ENCODE measurements around the gene C5orf63. TPM values are rescaled to one million over a fixed set of nuclear protein-coding genes. Genes with fewer than 3 reads are reported as not detected.
A peak's percentile ranks its signal among the peaks of the same experiment; 100 is the strongest.

C5orf63 gene
- total and polyA plus RNA-seq, 12 donors: 5.4 to 18.3 (median 12.2) TPM

GRCh38 chr5:127028822-127029457 lies 44.4 kb downstream of the C5orf63 start:
- peak overlapping the region in 9 of 10 donors; percentile 52 to 94 (median 82) for H3K4me3 ChIP-seq
- WGBS, 2 donors: 43 to 55% methylated on average over 12 of the region's 12 CpGs
- intact Hi-C loops (cut with DNase I): loop anchor here in 7 of 10 donors (5.0 to 10.0 kb wide), 6 partner anchors 54 to 114 kb away; no protein-coding TSS in a partner anchor
- no peak for TF ChIP-seq CTCF (IDR thresholded peaks at IDR 0.05)
- H3K27ac ChIP-seq: peak overlapping the region in 5 of 10 donors; percentile 92 to 94 (median 93)
- H3K27me3 ChIP-seq: peaks cover 0 to 14% (median 0%) of the 10 kb centered on the region in 7 donors
- DNase-seq: no peak
- no peaks in the 10 kb centered on the region for H3K9me3 ChIP-seq
- peaks cover 5 to 65% (median 44%) of the 10 kb centered on the region in 9 donors for H3K4me1 ChIP-seq
- peak in 1 of 8 donors; percentile 23 for ATAC-seq
- H3K36me3 ChIP-seq: no peaks in the 10 kb centered on the region

- Histone ChIP-seq H3K27ac (peak overlapping the region in 4 of 10 donors; percentile 28 to 68 (median 50)), H3K4me3 (no peak overlapping the region), H3K9me3 (no peaks in the 10 kb centered on the region), H3K4me1 (peaks cover 5 to 67% (median 47%) of the 10 kb centered on the region in 9 donors), H3K27me3 (peaks cover 0 to 14% (median 0%) of the 10 kb centered on the region in 7 donors), H3K36me3 (no peaks in the 10 kb centered on the region)
- DNase-seq (no peak), ATAC-seq (no peak)
- no peak for TF ChIP-seq CTCF (IDR thresholded peaks at IDR 0.05)
- 91 to 96% methylated on average over 1 of the region's 1 CpG for WGBS, 2 donors
- intact Hi-C loops (cut with DNase I): loop anchor here in 7 of 10 donors (5.0 to 10.0 kb wide), 6 partner anchors 53 to 113 kb away; no protein-coding TSS in a partner anchor
Observed at GRCh38 chr5:127027539-127027938, 45.8 kb downstream of the C5orf63 start.

- Histone ChIP-seq H3K27me3 (peaks cover 0 to 6% (median 0%) of the 10 kb centered on the region in 7 donors), H3K9me3 (no peaks in the 10 kb centered on the region), H3K4me1 (peaks cover 1 to 60% (median 41%) of the 10 kb centered on the region in 9 donors), H3K27ac (peak overlapping the region in 7 of 10 donors; percentile 10 to 68 (median 45)), H3K36me3 (no peaks in the 10 kb centered on the region), H3K4me3 (no peak overlapping the region)
- no peak for ATAC-seq
- 76 to 86% methylated on average over 2 of the region's 2 CpGs for WGBS, 2 donors
- no peak for DNase-seq
- intact Hi-C loops (cut with DNase I): loop anchor here in 7 of 10 donors (5.0 to 10.0 kb wide), 6 partner anchors 51 to 111 kb away; no protein-coding TSS in a partner anchor
- TF ChIP-seq CTCF (IDR thresholded peaks at IDR 0.05): no peak
Observed at GRCh38 chr5:127026166-127026565, 47.1 kb downstream of the C5orf63 start.

- Histone ChIP-seq H3K4me3 (no peak overlapping the region), H3K9me3 (no peaks in the 10 kb centered on the region), H3K27me3 (peaks cover 0 to 4% (median 0%) of the 10 kb centered on the region in 7 donors), H3K4me1 (peaks cover 0 to 57% (median 37%) of the 10 kb centered on the region in 9 donors), H3K27ac (peak overlapping the region in 5 of 10 donors; percentile 28 to 68 (median 45)), H3K36me3 (no peaks in the 10 kb centered on the region)
- WGBS, 2 donors: 54 to 74% methylated on average over 1 of the region's 1 CpG
- no peak for TF ChIP-seq CTCF (IDR thresholded peaks at IDR 0.05)
- ATAC-seq: no peak
- DNase-seq: no peak
- intact Hi-C loops (cut with DNase I): loop anchor here in 7 of 10 donors (5.0 to 10.0 kb wide), 6 partner anchors 51 to 111 kb away; no protein-coding TSS in a partner anchor
Observed at GRCh38 chr5:127025467-127025866, 47.8 kb downstream of the C5orf63 start.

Data from heart right ventricle (tissue), 16 donors.